Measurements from ENCODE around the gene TMEM150A.
A peak's percentile ranks its signal among the peaks of the same experiment; 100 is the strongest.
"Not testable (repeated sequence)": the region's sequence is repeated elsewhere in the genome, so short reads cannot be mapped to it uniquely, and the experiment has no call there.

TMEM150A gene

GRCh38 chr2:85561280-85562212 is 41.0 kb downstream of the TMEM150A start, which contains the start of gene GGCX:
Gene GGCX (minus strand): TSS chr2:85561493. CDS start chr2:85561428, 65 bp downstream.
- peak; percentile 94 for DNase-seq

GRCh38 chr2:85560812-85561279 is 41.7 kb downstream of the TMEM150A start:
- no peak for DNase-seq

GRCh38 chr2:85560403-85560726 is 42.1 kb downstream of the TMEM150A start:
- DNase-seq: not testable (repeated sequence)

GRCh38 chr2:85558160-85558559 is 44.3 kb downstream of the TMEM150A start:
- no peak for DNase-seq

GRCh38 chr2:85557130-85557529 is 45.4 kb downstream of the TMEM150A start:
- DNase-seq: no peak

GRCh38 chr2:85554980-85555612 is 47.4 kb downstream of the TMEM150A start:
- DNase-seq: no peak

GRCh38 chr2:85553184-85553583 is 49.3 kb downstream of the TMEM150A start:
- DNase-seq: no peak

GRCh38 chr2:85551698-85552678 is 50.5 kb downstream of the TMEM150A start:
- peak; percentile 93 for DNase-seq

GRCh38 chr2:85550486-85550885 is 52.0 kb downstream of the TMEM150A start:
- no peak for DNase-seq

GRCh38 chr2:85549826-85550225 is 52.7 kb downstream of the TMEM150A start:
- DNase-seq: no peak

- no peak for DNase-seq
Observed at GRCh38 chr2:85549095-85549494, 53.4 kb downstream of the TMEM150A start.

GRCh38 chr2:85548608-85548900 is 53.9 kb downstream of the TMEM150A start:
- DNase-seq: no peak
